Measurements from ENCODE around the gene TMEM223.

DNA sequence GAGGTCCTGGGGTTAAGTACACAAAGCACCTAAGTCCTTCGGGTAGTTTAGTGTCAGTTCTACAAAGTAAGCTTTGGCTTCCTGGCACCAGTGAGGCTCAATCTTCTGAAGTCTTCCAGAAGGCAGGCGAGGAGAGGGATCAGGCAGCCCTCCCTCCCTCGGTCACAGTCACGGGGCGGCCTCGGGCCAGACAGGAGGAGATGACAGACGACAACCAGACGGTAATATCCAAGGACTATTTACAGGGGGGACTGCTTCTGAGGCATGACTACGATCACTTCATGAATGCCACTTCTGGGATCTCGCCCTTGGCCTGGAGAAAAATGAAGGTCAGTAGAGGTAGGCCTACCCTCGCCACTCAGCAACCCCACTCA, 383 bp upstream of the TMEM223 start:
- TF ChIP-seq EP300 (conservative IDR thresholded peaks at IDR 0.05; ENCODE audit: poor library complexity, severe bottlenecking) (no peak), TAF1 (IDR thresholded peaks at IDR 0.05; ENCODE audit: low read depth) (no peak), SMC3 (conservative IDR thresholded peaks at IDR 0.05; ENCODE audit: poor library complexity) (no peak), EZH2 (IDR thresholded peaks at IDR 0.05; ENCODE audit: borderline replicate concordance, insufficient read depth, low read length, poor library complexity, severe bottlenecking) (no peak), POLR2AphosphoS5 (IDR thresholded peaks at IDR 0.05) (no peak), RAD21 (conservative IDR thresholded peaks at IDR 0.05) (no peak), MXI1 (conservative IDR thresholded peaks at IDR 0.05; ENCODE audit: poor library complexity, severe bottlenecking) (no peak)
- TF ChIP-seq, protein P1, sequence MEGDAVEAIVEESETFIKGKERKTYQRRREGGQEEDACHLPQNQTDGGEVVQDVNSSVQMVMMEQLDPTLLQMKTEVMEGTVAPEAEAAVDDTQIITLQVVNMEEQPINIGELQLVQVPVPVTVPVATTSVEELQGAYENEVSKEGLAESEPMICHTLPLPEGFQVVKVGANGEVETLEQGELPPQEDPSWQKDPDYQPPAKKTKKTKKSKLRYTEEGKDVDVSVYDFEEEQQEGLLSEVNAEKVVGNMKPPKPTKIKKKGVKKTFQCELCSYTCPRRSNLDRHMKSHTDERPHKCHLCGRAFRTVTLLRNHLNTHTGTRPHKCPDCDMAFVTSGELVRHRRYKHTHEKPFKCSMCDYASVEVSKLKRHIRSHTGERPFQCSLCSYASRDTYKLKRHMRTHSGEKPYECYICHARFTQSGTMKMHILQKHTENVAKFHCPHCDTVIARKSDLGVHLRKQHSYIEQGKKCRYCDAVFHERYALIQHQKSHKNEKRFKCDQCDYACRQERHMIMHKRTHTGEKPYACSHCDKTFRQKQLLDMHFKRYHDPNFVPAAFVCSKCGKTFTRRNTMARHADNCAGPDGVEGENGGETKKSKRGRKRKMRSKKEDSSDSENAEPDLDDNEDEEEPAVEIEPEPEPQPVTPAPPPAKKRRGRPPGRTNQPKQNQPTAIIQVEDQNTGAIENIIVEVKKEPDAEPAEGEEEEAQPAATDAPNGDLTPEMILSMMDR (IDR thresholded peaks at IDR 0.05; ENCODE audit: poor library complexity, severe bottlenecking): no peak
- TF ChIP-seq, protein P2, sequence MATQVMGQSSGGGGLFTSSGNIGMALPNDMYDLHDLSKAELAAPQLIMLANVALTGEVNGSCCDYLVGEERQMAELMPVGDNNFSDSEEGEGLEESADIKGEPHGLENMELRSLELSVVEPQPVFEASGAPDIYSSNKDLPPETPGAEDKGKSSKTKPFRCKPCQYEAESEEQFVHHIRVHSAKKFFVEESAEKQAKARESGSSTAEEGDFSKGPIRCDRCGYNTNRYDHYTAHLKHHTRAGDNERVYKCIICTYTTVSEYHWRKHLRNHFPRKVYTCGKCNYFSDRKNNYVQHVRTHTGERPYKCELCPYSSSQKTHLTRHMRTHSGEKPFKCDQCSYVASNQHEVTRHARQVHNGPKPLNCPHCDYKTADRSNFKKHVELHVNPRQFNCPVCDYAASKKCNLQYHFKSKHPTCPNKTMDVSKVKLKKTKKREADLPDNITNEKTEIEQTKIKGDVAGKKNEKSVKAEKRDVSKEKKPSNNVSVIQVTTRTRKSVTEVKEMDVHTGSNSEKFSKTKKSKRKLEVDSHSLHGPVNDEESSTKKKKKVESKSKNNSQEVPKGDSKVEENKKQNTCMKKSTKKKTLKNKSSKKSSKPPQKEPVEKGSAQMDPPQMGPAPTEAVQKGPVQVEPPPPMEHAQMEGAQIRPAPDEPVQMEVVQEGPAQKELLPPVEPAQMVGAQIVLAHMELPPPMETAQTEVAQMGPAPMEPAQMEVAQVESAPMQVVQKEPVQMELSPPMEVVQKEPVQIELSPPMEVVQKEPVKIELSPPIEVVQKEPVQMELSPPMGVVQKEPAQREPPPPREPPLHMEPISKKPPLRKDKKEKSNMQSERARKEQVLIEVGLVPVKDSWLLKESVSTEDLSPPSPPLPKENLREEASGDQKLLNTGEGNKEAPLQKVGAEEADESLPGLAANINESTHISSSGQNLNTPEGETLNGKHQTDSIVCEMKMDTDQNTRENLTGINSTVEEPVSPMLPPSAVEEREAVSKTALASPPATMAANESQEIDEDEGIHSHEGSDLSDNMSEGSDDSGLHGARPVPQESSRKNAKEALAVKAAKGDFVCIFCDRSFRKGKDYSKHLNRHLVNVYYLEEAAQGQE (IDR thresholded peaks at IDR 0.05; ENCODE audit: borderline replicate concordance): no peak

All from neural cell (in vitro differentiated cells).